Transverse colon (tissue), 4 donors: ENCODE data around the gene UGT1A5. TPM values are rescaled to one million over a fixed set of nuclear protein-coding genes. Genes with fewer than 3 reads are reported as not detected.
A peak's percentile ranks its signal among the peaks of the same experiment; 100 is the strongest.

Source experiments
- DNase-seq: peaks from one replicate; pipeline ENCODE4 v3.0.0-alpha.2; 2019
- H3K27ac ChIP-seq, 4 donors: fragments of 200-600 bp; sonication (generic); 2 replicates each; pipeline ENCODE4 v1.5.1; 2016 to 2018; ENCODE audit warnings: inconsistent platforms in 4 of 4
- H3K27me3 ChIP-seq: fragments of 200-600 bp; sonication (generic); 2 replicates; pipeline ENCODE4 v1.5.1; 2017; ENCODE audit warnings: inconsistent platforms
- H3K36me3 ChIP-seq, 4 donors: fragments of 200-600 bp; sonication (generic); 2 replicates each; pipeline ENCODE4 v1.5.1; 2017 to 2019; ENCODE audit warnings: inconsistent platforms in 4 of 4
- H3K4me1 ChIP-seq, 4 donors: fragments of 200-600 bp; sonication (generic); 2 replicates each; pipeline ENCODE4 v1.5.1; 2017 to 2020; ENCODE audit warnings: inconsistent platforms in 4 of 4
- H3K4me3 ChIP-seq, 4 donors: fragments of 200-600 bp; sonication (generic); 1 replicate in 1 of 4; 2 replicates in 3 of 4; pipeline versions ENCODE4 v1.5.1 to v1.6.1; 2017 to 2019; ENCODE audit warnings: inconsistent platforms in 4 of 4
- H3K9me3 ChIP-seq, 2 donors: fragments of 200-600 bp; sonication (generic); 2 replicates each; pipeline ENCODE4 v1.5.1; 2017 to 2019; ENCODE audit warnings: inconsistent platforms in 2 of 2
- EP300 ChIP-seq: sonication (generic); formaldehyde crosslinking; IDR thresholded peaks from one replicate; pipeline ENCODE4 v1.6.1; 2017; ENCODE audit warnings: antibody characterized with exemption, low read depth
- POLR2A ChIP-seq: fragments of 450-650 bp; IDR thresholded peaks from one replicate; pipeline ENCODE4 v1.6.1; 2016; ENCODE audit warnings: antibody characterized with exemption, mild to moderate bottlenecking, moderate library complexity
- POLR2AphosphoS5 ChIP-seq, 3 donors: sonication (generic); formaldehyde crosslinking; IDR thresholded peaks; one replicate each; pipeline ENCODE4 v1.6.1; 2016; ENCODE audit warnings: antibody characterized with exemption in 3 of 3
- WGBS, 2 donors: methylation state at CpG; one replicate each; pipeline ENCODE4 v1.1.5; 2018; ENCODE audit warnings: low coverage in 1 of 2; 5-methylcytosine and 5-hydroxymethylcytosine counted together
- in situ Hi-C, 4 donors: fragments of 200-750 bp; cut with MboI; loops; one replicate each; pipeline versions ENCODE4 v1.15.0 to v1.15.1; 2017; ENCODE audit warnings: low sequenced_read_pairs in 3 of 4, low pct_ligation_motif_present in 1 of 4, low pct_unique_long_range_greater_than_20kb in 1 of 4
- intact Hi-C: fragments of 100-400 bp; cut with DNase I; formaldehyde crosslinking; loops from one replicate; pipeline ENCODE4 v1.15.1; 2023; ENCODE audit warnings: low total_unique reads
- total RNA-seq, 4 donors: library from RNA; depleted of rRNA; stranded (reverse); fragments of >200 nt; gene quantifications; one replicate each; pipeline ENCODE4 v1.1.0, GENCODE V29; 2016
- TF ChIP-seq, protein P1 (sequence below), 5 experiments: fragments of 200-600 bp in 3 of 5; fragments of 450-650 bp in 2 of 5; sonication (generic) in 3 of 5; IDR thresholded peaks; 1 replicate in 2 of 5; 2 replicates in 3 of 5; pipeline ENCODE4 v1.5.1; 2016 to 2017; ENCODE audit warnings: antibody characterized with exemption in 5 of 5, inconsistent platforms in 3 of 5, mild to moderate bottlenecking in 2 of 5, moderate library complexity in 1 of 5

The UGT1A5 gene
- total RNA-seq, 4 donors from 2014 or later: 3.2 to 18.3 (median 7.9) TPM

DNA sequence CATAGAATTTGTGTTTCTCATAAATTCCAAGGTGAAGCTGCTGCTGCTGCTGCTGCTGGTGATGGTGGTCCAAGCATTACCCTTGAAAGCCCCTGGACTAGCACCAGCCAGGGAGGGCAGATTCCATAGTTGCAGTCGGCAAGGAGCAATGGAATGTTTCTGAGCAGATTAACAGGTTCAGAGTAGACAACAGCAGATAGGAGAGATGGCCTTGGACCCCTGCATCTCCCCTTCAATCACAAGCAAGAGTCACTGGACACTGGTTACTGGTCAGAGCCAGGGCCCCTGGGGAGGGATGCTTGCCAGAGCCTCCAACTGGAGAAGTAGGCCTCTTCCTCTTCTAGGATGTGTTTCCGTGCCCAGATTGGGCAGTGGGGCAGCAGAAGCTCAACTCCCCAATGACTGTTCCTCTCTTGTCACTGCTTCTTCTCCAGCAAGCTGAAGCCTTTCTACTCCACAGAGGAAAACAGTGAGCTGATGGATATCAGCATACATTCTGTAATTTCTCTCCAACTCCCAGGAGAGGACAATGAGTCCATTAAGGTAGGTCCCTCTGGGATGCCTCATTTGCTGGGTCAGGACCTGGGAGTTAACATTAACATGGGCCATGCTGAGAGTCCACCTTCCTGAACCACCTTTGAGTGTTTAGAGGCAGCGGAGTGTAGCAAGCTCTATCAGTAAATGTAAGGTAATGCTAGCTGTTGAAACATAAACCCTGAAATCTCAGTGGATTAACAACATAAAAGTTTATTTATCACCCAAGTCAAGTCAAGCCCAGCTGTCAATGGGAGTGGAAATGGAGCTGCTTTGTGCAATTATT lies 100.7 kb downstream of the UGT1A5 start:
- Histone ChIP-seq H3K36me3 (no peaks in the 10 kb centered on the region), H3K4me3 (no peak overlapping the region), H3K4me1 (no peaks in the 10 kb centered on the region), H3K27ac (no peak overlapping the region), H3K9me3 (no peaks in the 10 kb centered on the region), H3K27me3 (no peaks in the 10 kb centered on the region)
- no peak for TF ChIP-seq EP300
- TF ChIP-seq POLR2AphosphoS5 (IDR thresholded peaks at IDR 0.05): no peak
- TF ChIP-seq, protein P1, sequence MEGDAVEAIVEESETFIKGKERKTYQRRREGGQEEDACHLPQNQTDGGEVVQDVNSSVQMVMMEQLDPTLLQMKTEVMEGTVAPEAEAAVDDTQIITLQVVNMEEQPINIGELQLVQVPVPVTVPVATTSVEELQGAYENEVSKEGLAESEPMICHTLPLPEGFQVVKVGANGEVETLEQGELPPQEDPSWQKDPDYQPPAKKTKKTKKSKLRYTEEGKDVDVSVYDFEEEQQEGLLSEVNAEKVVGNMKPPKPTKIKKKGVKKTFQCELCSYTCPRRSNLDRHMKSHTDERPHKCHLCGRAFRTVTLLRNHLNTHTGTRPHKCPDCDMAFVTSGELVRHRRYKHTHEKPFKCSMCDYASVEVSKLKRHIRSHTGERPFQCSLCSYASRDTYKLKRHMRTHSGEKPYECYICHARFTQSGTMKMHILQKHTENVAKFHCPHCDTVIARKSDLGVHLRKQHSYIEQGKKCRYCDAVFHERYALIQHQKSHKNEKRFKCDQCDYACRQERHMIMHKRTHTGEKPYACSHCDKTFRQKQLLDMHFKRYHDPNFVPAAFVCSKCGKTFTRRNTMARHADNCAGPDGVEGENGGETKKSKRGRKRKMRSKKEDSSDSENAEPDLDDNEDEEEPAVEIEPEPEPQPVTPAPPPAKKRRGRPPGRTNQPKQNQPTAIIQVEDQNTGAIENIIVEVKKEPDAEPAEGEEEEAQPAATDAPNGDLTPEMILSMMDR (IDR thresholded peaks at IDR 0.05): no peak
- TF ChIP-seq POLR2A: no peak
- intact Hi-C loops: no loop called here
- no peak for DNase-seq
- in situ Hi-C loops: no loop called here
- 60 to 81% methylated on average over 1 to 3 of the region's 3 CpGs for WGBS, 2 donors

DNA sequence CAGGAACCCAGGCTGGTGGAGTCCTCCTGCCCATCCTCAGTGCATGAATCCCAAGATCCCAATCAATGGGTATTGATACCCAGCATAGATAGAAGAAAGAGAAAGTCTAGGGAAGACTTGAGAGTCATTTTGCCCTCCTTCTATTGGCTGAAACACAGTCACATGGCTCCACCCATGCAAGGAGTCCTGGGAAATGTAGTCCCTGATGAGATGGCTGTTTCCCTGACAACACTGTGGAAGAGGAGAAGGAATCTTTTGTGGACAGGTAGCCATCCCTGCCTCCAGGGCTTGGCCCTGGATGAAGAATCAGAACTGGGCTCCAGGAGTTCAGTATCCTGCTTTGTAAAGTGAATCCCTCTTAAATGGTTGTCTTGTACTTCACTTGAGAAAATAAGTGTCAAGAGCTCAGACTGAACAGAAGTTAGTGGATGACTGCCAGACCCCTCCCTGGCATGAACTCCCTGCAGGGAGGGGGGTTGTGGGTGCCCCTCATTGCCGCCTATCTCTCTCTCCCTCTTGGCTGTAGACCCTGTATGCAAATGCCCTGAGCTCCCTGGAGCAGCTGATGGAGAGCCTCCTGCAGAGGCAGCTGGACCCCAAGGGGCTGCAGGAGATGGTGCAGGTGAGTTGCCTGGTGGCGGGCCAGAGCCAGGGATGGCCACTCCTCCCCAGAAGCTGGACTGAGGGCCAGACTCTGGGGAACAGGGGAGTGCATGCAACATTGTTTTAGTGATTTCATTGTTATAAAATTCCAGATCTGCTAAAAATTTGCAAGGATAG lies 101.5 kb downstream of the UGT1A5 start:
- DNase-seq: peak; percentile 2

DNA sequence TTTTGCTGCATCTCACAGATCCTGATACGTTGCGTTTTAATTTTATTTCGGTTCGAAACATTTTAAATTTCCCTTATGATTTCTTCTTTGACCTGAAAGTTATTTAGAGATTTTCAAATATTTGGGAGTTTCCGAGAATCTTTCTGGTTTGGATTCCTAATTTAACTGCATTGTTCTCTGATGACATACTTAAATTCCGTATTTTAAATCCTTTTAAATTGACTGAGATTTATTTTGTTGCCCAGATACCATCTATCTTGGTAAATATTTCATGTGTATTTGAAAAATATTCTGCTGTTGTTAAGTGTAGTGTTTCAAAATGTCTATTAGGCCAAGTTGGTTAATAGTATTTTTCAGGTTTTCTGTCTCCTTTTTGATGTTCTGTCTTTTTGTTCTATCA lies 103.2 kb downstream of the UGT1A5 start:
- intact Hi-C loops: no loop called here
- 80 to 95% methylated on average over 5 to 6 of the region's 6 CpGs for WGBS, 2 donors
- H3K36me3 ChIP-seq: no peaks in the 10 kb centered on the region

More for the DNA sequence above, 101.5 kb downstream of the UGT1A5 start:
- Histone ChIP-seq H3K4me3 (no peak overlapping the region), H3K27me3 (no peaks in the 10 kb centered on the region), H3K27ac (no peak overlapping the region), H3K4me1 (no peaks in the 10 kb centered on the region), H3K9me3 (no peaks in the 10 kb centered on the region), H3K36me3 (no peaks in the 10 kb centered on the region)
- in situ Hi-C loops (no loop called here), intact Hi-C loops (no loop called here)
- TF ChIP-seq POLR2A (no peak), POLR2AphosphoS5 (IDR thresholded peaks at IDR 0.05) (no peak), EP300 (no peak)
- TF ChIP-seq, protein P1 (IDR thresholded peaks at IDR 0.05): no peak
- WGBS, 2 donors: 75% methylated on average over 2 of the region's 2 CpGs; no CpG with 5 or more reads in 1 of the 2 donors

DNA sequence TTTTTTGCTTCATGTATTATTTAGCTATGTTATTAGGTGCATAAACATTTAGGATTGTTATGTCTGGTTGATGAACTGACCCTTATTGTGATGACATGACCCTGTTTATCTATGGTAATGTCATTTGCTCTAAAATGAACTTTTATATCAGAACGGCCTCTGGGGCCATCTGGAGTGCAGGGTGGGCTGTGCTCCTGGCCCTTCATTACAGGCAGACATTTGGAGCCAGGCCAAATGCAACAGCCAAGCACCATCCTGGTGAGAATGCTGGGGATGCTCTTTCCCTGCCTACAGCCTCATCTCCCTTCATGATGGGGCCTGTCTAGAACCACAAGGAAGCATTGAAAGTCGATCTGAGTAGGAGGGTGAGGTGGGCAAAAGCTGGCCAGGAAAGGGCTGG lies 103.6 kb downstream of the UGT1A5 start:
- TF ChIP-seq POLR2AphosphoS5 (IDR thresholded peaks at IDR 0.05): no peak
- TF ChIP-seq POLR2A: no peak
- no peak for TF ChIP-seq EP300
- TF ChIP-seq, protein P1 (IDR thresholded peaks at IDR 0.05): no peak
- no peaks in the 10 kb centered on the region for H3K36me3 ChIP-seq
- DNase-seq: peak; percentile 2
- H3K4me3 ChIP-seq: no peak overlapping the region
- intact Hi-C loops (no loop called here), in situ Hi-C loops (no loop called here)
- H3K9me3 ChIP-seq: no peaks in the 10 kb centered on the region
- no peak overlapping the region for H3K27ac ChIP-seq
- no peaks in the 10 kb centered on the region for H3K4me1 ChIP-seq
- WGBS, 2 donors: 59% methylated on average over 2 of the region's 2 CpGs; no CpG with 5 or more reads in 1 of the 2 donors
- no peaks in the 10 kb centered on the region for H3K27me3 ChIP-seq

More for the DNA sequence above, 103.2 kb downstream of the UGT1A5 start:
- TF ChIP-seq, protein P1 (IDR thresholded peaks at IDR 0.05): no peak
- TF ChIP-seq POLR2A: no peak
- no peak for TF ChIP-seq POLR2AphosphoS5 (IDR thresholded peaks at IDR 0.05)
- TF ChIP-seq EP300: no peak
- no peak overlapping the region for H3K4me3 ChIP-seq
- H3K4me1 ChIP-seq: no peaks in the 10 kb centered on the region
- in situ Hi-C loops: no loop called here
- no peaks in the 10 kb centered on the region for H3K27me3 ChIP-seq
- H3K27ac ChIP-seq: no peak overlapping the region
- no peak for DNase-seq
- H3K9me3 ChIP-seq: no peaks in the 10 kb centered on the region
